ENCODE measurements around the gene NCF2.

Gene NCF2

GRCh38 chr1:183611021-183611420 is 20.8 kb upstream of the NCF2 start:
- DNase-seq (ENCODE audit: low read depth in 2 of 2) = no peak

- no peak for DNase-seq (ENCODE audit: low read depth in 2 of 2)
These were observed 19.6 kb upstream of the NCF2 start for GRCh38 chr1:183609759-183610452.

GRCh38 chr1:183609313-183609712 is 19.1 kb upstream of the NCF2 start:
- no peak for DNase-seq (ENCODE audit: low read depth in 2 of 2)

- no peak for DNase-seq (ENCODE audit: low read depth in 2 of 2)
These were observed 17.2 kb upstream of the NCF2 start for GRCh38 chr1:183607322-183607980.

- no peak for DNase-seq (ENCODE audit: low read depth in 2 of 2)
These were observed 15.6 kb upstream of the NCF2 start for GRCh38 chr1:183605904-183606303.

GRCh38 chr1:183604815-183605214 is 14.6 kb upstream of the NCF2 start:
- DNase-seq (ENCODE audit: low read depth in 2 of 2) = no peak

- DNase-seq (ENCODE audit: low read depth in 2 of 2) = no peak
These were observed 14.0 kb upstream of the NCF2 start for GRCh38 chr1:183604038-183604808.

GRCh38 chr1:183602510-183602909 is 12.3 kb upstream of the NCF2 start:
- DNase-seq (ENCODE audit: low read depth in 2 of 2) = no peak

- no peak for DNase-seq (ENCODE audit: low read depth in 2 of 2)
These were observed 10.4 kb upstream of the NCF2 start for GRCh38 chr1:183600634-183601033.

- no peak for DNase-seq (ENCODE audit: low read depth in 2 of 2)
These were observed 9.9 kb upstream of the NCF2 start for GRCh38 chr1:183600136-183600535.

- no peak for DNase-seq (ENCODE audit: low read depth in 2 of 2)
These were observed 8.1 kb upstream of the NCF2 start for GRCh38 chr1:183598386-183598785.

GRCh38 chr1:183597656-183598347 is 7.5 kb upstream of the NCF2 start:
- DNase-seq (ENCODE audit: low read depth in 2 of 2) = no peak

- no peak for DNase-seq (ENCODE audit: low read depth in 2 of 2)
These were observed 6.2 kb upstream of the NCF2 start for GRCh38 chr1:183596500-183596899.

- DNase-seq (ENCODE audit: low read depth in 2 of 2) = no peak
These were observed 5.3 kb upstream of the NCF2 start for GRCh38 chr1:183595537-183595936.

GRCh38 chr1:183593356-183593755 is 3.1 kb upstream of the NCF2 start:
- no peak for DNase-seq (ENCODE audit: low read depth in 2 of 2)

- DNase-seq (ENCODE audit: low read depth in 2 of 2) = no peak
These were observed 2.5 kb upstream of the NCF2 start for GRCh38 chr1:183592733-183593132.

- no peak for DNase-seq (ENCODE audit: low read depth in 2 of 2)
These were observed 400 bp downstream of the NCF2 start for GRCh38 chr1:183589874-183590243.

GRCh38 chr1:183589384-183589783 is 875 bp downstream of the NCF2 start:
- no peak for DNase-seq (ENCODE audit: low read depth in 2 of 2)

GRCh38 chr1:183588827-183589226 is 1.4 kb downstream of the NCF2 start:
- no peak for DNase-seq (ENCODE audit: low read depth in 2 of 2)

- no peak for DNase-seq (ENCODE audit: low read depth in 2 of 2)
These were observed 3.3 kb downstream of the NCF2 start for GRCh38 chr1:183586926-183587325.

GRCh38 chr1:183586455-183586854 is 3.8 kb downstream of the NCF2 start:
- DNase-seq (ENCODE audit: low read depth in 2 of 2) = no peak

GRCh38 chr1:183585038-183585437 is 5.2 kb downstream of the NCF2 start:
- no peak for DNase-seq (ENCODE audit: low read depth in 2 of 2)

Measured in stimulated activated CD4-positive, alpha-beta T cell treated with anti-CD3 and anti-CD28 coated beads, Interleukin-1b, Interleukin-23, amount 100 ng/mL, for 4 hours (primary cell).